HEK293 (cell line): ENCODE measurements around the gene HSD3B1.

Source experiments
- CTCF ChIP-seq: fragments of 450-650 bp; formaldehyde crosslinking; IDR thresholded peaks from 2 replicates; pipeline ENCODE4 v1.5.1; 2016; ENCODE audit warnings: missing biosample characterization, missing genetic modification characterization
- ELK4 ChIP-seq: IDR thresholded peaks from 2 replicates; pipeline ENCODE4 v1.6.1; 2011; ENCODE audit warnings: mild to moderate bottlenecking, low read depth, low read length, borderline replicate concordance
- PRDM4 ChIP-seq: fragments of 450-650 bp; formaldehyde crosslinking; IDR thresholded peaks from 2 replicates; pipeline ENCODE4 v1.5.1; 2017; ENCODE audit warnings: missing biosample characterization, missing genetic modification characterization
- ZBTB11 ChIP-seq: fragments of 450-650 bp; formaldehyde crosslinking; conservative IDR thresholded peaks from 2 replicates; pipeline ENCODE4 v1.5.1; 2016; ENCODE audit warnings: low read depth, missing biosample characterization, missing genetic modification characterization
- ZNF202 ChIP-seq: fragments of 450-650 bp; formaldehyde crosslinking; IDR thresholded peaks from 2 replicates; pipeline ENCODE4 v1.5.1; 2016; ENCODE audit warnings: missing biosample characterization, missing genetic modification characterization, borderline replicate concordance
- ZNF24 ChIP-seq: fragments of 450-650 bp; formaldehyde crosslinking; IDR thresholded peaks from 2 replicates; pipeline ENCODE4 v1.5.1; 2016; ENCODE audit warnings: missing biosample characterization, missing genetic modification characterization
- ZNF248 ChIP-seq: fragments of 450-650 bp; formaldehyde crosslinking; IDR thresholded peaks from 2 replicates; pipeline ENCODE4 v1.5.1; 2017; ENCODE audit warnings: missing biosample characterization, missing genetic modification characterization

- TF ChIP-seq ZBTB11 (tag by site-specific recombination) (no peak), CTCF (tag by site-specific recombination) (no peak), ELK4 (no peak), PRDM4 (tag by site-specific recombination) (no peak), ZNF202 (tag by site-specific recombination) (no peak), ZNF24 (tag by site-specific recombination) (no peak), ZNF248 (tag by site-specific recombination) (no peak)
Measured at GRCh38 chr1:119463569-119463968, 43.4 kb upstream of the HSD3B1 start.
